ENCODE results near the gene TNFRSF13B. TPM values are rescaled to one million over a fixed set of nuclear protein-coding genes. Genes with fewer than 3 reads are reported as not detected.
"Not testable (repeated sequence)": the region's sequence is repeated elsewhere in the genome, so short reads cannot be mapped to it uniquely, and the experiment has no call there.

The TNFRSF13B gene
- polyA plus RNA-seq, 1 donor = 0.13 TPM

- no peak for DNase-seq (ENCODE audit: low read depth)
Observed at GRCh38 chr17:16911141-16911937, 60.6 kb downstream of the TNFRSF13B start.

- DNase-seq (ENCODE audit: low read depth) = no peak
Observed at GRCh38 chr17:16910341-16910740, 61.6 kb downstream of the TNFRSF13B start.

GRCh38 chr17:16909472-16910246 is 62.3 kb downstream of the TNFRSF13B start:
- DNase-seq (ENCODE audit: low read depth) = no peak

GRCh38 chr17:16908273-16908672 is 63.6 kb downstream of the TNFRSF13B start:
- no peak for DNase-seq (ENCODE audit: low read depth)

- no peak for DNase-seq (ENCODE audit: low read depth)
Observed at GRCh38 chr17:16906680-16907079, 65.2 kb downstream of the TNFRSF13B start.

GRCh38 chr17:16905593-16906191 is 66.2 kb downstream of the TNFRSF13B start:
- no peak for DNase-seq (ENCODE audit: low read depth)

- DNase-seq (ENCODE audit: low read depth) = not testable (repeated sequence)
Observed at GRCh38 chr17:16903070-16903469, 68.8 kb downstream of the TNFRSF13B start.

GRCh38 chr17:16900288-16900882 is 71.5 kb downstream of the TNFRSF13B start:
- DNase-seq (ENCODE audit: low read depth) = no peak

GRCh38 chr17:16897211-16897896 is 74.6 kb downstream of the TNFRSF13B start:
- DNase-seq (ENCODE audit: low read depth) = not testable (repeated sequence)

GRCh38 chr17:16896235-16896634 is 75.7 kb downstream of the TNFRSF13B start:
- DNase-seq (ENCODE audit: low read depth) = not testable (repeated sequence)

- DNase-seq (ENCODE audit: low read depth) = not testable (repeated sequence)
Observed at GRCh38 chr17:16893527-16893926, 78.4 kb downstream of the TNFRSF13B start.

GRCh38 chr17:16892876-16893454 is 79.0 kb downstream of the TNFRSF13B start:
- DNase-seq (ENCODE audit: low read depth) = not testable (repeated sequence)

GRCh38 chr17:16889088-16889465 is 82.8 kb downstream of the TNFRSF13B start:
- DNase-seq (ENCODE audit: low read depth) = no peak

Other genes starting within 250 kb of the TNFRSF13B start
- gene MPRIP, start 70.3 kb upstream of the TNFRSF13B start, polyA plus RNA-seq (ENCODE audit: insufficient read length) = 205 TPM
- gene PLD6, start 234.2 kb upstream of the TNFRSF13B start, polyA plus RNA-seq (ENCODE audit: insufficient read length) = 3.7 TPM

All from forelimb muscle (tissue), 1 donor.